Measurements from ENCODE around the gene OR8A1. TPM values are rescaled to one million over a fixed set of nuclear protein-coding genes. Genes with fewer than 3 reads are reported as not detected.

OR8A1 gene
- total RNA-seq: not detected
- polyA plus RNA-seq: not detected
- long read RNA-seq, donor 1: 0 reads
- long read RNA-seq, donor 2: 0 reads

GRCh38 chr11:124569697-124570096 lies at the start of gene OR8A1:
OR8A1 (plus strand) TSS chr11:124569997; CDS start chr11:124570120, 123 bp downstream.
- no peaks in the 10 kb centered on the region for H3K9me3 ChIP-seq
- H3K4me1 ChIP-seq: no peaks in the 10 kb centered on the region
- no peak within 1 kb of the TSS for H3K4me3 ChIP-seq
- no peak for TF ChIP-seq CTCF (IDR thresholded peaks at IDR 0.05)
- H3K36me3 ChIP-seq (ENCODE audit: insufficient read depth in 1 of 2, low read depth in 1 of 2): no peaks in the 10 kb centered on the region
- intact Hi-C loops (cut with DNase I): no loop called here
- ATAC-seq (no peak), DNase-seq (no peak)
- WGBS, 3 donors: 45 to 56% (median 54%) methylated on average over 4 of the region's 4 CpGs
- H3K27me3 ChIP-seq (ENCODE audit: insufficient read depth in 3 of 3, low read length in 2 of 3): peaks cover 0 to 2% (median 0%) of the 10 kb centered on the region in 3 donors
- no peak within 1 kb of the TSS for H3K27ac ChIP-seq

- Histone ChIP-seq H3K36me3 (ENCODE audit: insufficient read depth in 1 of 2, low read depth in 1 of 2) (no peaks in the 10 kb centered on the region), H3K9me3 (no peaks in the 10 kb centered on the region), H3K27ac (no peak overlapping the region), H3K4me1 (no peaks in the 10 kb centered on the region), H3K27me3 (ENCODE audit: insufficient read depth in 3 of 3, low read length in 2 of 3) (peaks cover 0 to 3% (median 0%) of the 10 kb centered on the region in 3 donors), H3K4me3 (no peak overlapping the region)
- TF ChIP-seq CTCF (IDR thresholded peaks at IDR 0.05): no peak
- intact Hi-C loops (cut with DNase I): no loop called here
- no peak for DNase-seq
- ATAC-seq: no peak
- WGBS, 3 donors: 90 to 98% (median 93%) methylated on average over 1 of the region's 1 CpG
Measured at GRCh38 chr11:124520550-124520854, 49.3 kb upstream of the OR8A1 start.

- intact Hi-C loops (cut with DNase I): no loop called here
- Histone ChIP-seq H3K9me3 (no peaks in the 10 kb centered on the region), H3K4me3 (no peak overlapping the region), H3K27ac (no peak overlapping the region), H3K36me3 (ENCODE audit: insufficient read depth in 1 of 2, low read depth in 1 of 2) (no peaks in the 10 kb centered on the region), H3K4me1 (no peaks in the 10 kb centered on the region), H3K27me3 (ENCODE audit: insufficient read depth in 3 of 3, low read length in 2 of 3) (no peaks in the 10 kb centered on the region)
- TF ChIP-seq CTCF (IDR thresholded peaks at IDR 0.05): no peak
- DNase-seq (no peak), ATAC-seq (no peak)
- 51 to 57% (median 51%) methylated on average over 2 of the region's 2 CpGs for WGBS, 3 donors
Measured at GRCh38 chr11:124533626-124534025, 36.2 kb upstream of the OR8A1 start.

- intact Hi-C loops (cut with DNase I): no loop called here
- Histone ChIP-seq H3K27me3 (ENCODE audit: insufficient read depth in 3 of 3, low read length in 2 of 3) (no peaks in the 10 kb centered on the region), H3K4me1 (no peaks in the 10 kb centered on the region), H3K9me3 (no peaks in the 10 kb centered on the region), H3K4me3 (no peak overlapping the region), H3K27ac (no peak overlapping the region), H3K36me3 (ENCODE audit: insufficient read depth in 1 of 2, low read depth in 1 of 2) (no peaks in the 10 kb centered on the region)
- no peak for TF ChIP-seq CTCF (IDR thresholded peaks at IDR 0.05)
- DNase-seq (no peak), ATAC-seq (no peak)
- 79 to 88% (median 86%) methylated on average over 2 of the region's 2 CpGs for WGBS, 3 donors
Measured at GRCh38 chr11:124534051-124534450, 35.7 kb upstream of the OR8A1 start.

- ATAC-seq: no peak
Measured at GRCh38 chr11:124535552-124536232, 34.1 kb upstream of the OR8A1 start.

More at GRCh38 chr11:124535552-124536232, 34.1 kb upstream of the OR8A1 start:
- DNase-seq: peak in 1 of 2 donors; percentile 16
- H3K36me3 ChIP-seq (ENCODE audit: insufficient read depth in 1 of 2, low read depth in 1 of 2): no peaks in the 10 kb centered on the region
- H3K4me1 ChIP-seq: no peaks in the 10 kb centered on the region
- TF ChIP-seq CTCF (IDR thresholded peaks at IDR 0.05): no peak
- 72 to 75% (median 74%) methylated on average over 8 of the region's 8 CpGs for WGBS, 3 donors
- no peaks in the 10 kb centered on the region for H3K27me3 ChIP-seq (ENCODE audit: insufficient read depth in 3 of 3, low read length in 2 of 3)
- intact Hi-C loops (cut with DNase I): no loop called here
- no peak overlapping the region for H3K27ac ChIP-seq
- H3K9me3 ChIP-seq: no peaks in the 10 kb centered on the region
- no peak overlapping the region for H3K4me3 ChIP-seq
